Tibial artery (tissue), 4 donors: ENCODE data around the gene PKDREJ.
"Not testable (repeated sequence)": the region's sequence is repeated elsewhere in the genome, so short reads cannot be mapped to it uniquely, and the experiment has no call there.

Experiments
- DNase-seq, 2 donors: peaks; one replicate each; pipeline ENCODE4 v3.0.0-alpha.2; 2019
- H3K27ac ChIP-seq, 2 donors: fragments of 200-600 bp; sonication (generic) in 1 of 2; 1 replicate in 1 of 2; 2 replicates in 1 of 2; pipeline ENCODE4 v1.5.1; 2018 to 2019; ENCODE audit warnings: mild to moderate bottlenecking in 1 of 2
- H3K27me3 ChIP-seq, 2 donors: fragments of 200-600 bp; sonication (generic) in 1 of 2; one replicate each; pipeline versions ENCODE4 v1.5.1 to v1.6.0; 2016 to 2019
- H3K36me3 ChIP-seq, 3 donors: fragments of 200-600 bp; sonication (generic) in 2 of 3; one replicate each; pipeline ENCODE4 v1.5.1; 2016 to 2019; ENCODE audit warnings: mild to moderate bottlenecking in 2 of 3
- H3K4me1 ChIP-seq, 4 donors: fragments of 200-600 bp; sonication (generic) in 2 of 4; 1 replicate in 3 of 4; 2 replicates in 1 of 4; pipeline ENCODE4 v1.5.1; 2016 to 2019
- H3K4me3 ChIP-seq, 2 donors: fragments of 200-600 bp; sonication (generic) in 1 of 2; 1 replicate in 1 of 2; 2 replicates in 1 of 2; pipeline ENCODE4 v1.5.1; 2018 to 2019; ENCODE audit warnings: mild to moderate bottlenecking in 2 of 2
- H3K9me3 ChIP-seq, 3 donors: fragments of 200-600 bp; sonication (generic) in 1 of 3; one replicate each; pipeline ENCODE4 v1.5.1; 2016 to 2019
- CTCF ChIP-seq, 2 experiments: fragments of 200-600 bp in 1 of 2; fragments of 450-650 bp in 1 of 2; IDR thresholded peaks; one replicate each; pipeline ENCODE4 v1.5.1; 2017 to 2019; ENCODE audit warnings: antibody characterized with exemption in 2 of 2, mild to moderate bottlenecking in 1 of 2, moderate library complexity in 1 of 2
- intact Hi-C: fragments of 100-400 bp; cut with DNase I; formaldehyde crosslinking; loops from one replicate; pipeline ENCODE4 v1.15.0; 2023; ENCODE audit warnings: low total_unique reads

PKDREJ gene

DNA sequence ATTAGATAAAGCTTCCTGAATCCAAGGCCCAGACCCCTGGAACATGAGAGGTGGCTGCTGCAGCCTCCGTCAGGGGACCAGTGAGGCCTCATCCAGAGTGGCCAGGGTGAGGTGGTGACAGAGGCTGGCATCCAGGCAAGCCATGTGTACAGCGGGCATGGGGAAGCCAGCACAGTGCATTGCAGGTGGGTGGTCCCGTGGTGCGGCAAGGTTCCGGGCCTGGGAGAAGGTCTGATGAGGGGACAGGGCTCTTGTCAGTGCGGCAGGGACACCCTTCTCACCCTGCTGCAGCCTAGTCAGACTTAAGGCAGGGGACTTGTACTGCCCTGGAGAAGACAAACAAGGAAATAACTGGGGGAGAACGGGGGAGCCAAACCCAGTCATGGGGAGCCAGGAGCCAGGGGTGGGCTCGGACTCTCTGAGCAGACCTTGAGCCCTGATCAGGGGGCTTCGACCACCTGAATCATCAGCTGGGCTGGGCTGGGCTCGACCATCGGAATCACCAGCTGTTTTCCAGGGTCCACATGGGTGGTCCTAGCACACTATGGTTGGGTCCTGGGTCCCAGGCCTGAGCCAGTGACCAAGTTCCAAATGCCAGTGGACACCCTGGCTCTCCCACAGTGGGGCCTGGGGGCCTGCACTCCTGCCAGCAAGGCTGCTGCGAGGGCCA, 9.8 kb upstream of the PKDREJ start:
- peak in 1 of 2 donors; percentile 56 for DNase-seq
- Histone ChIP-seq H3K4me1 (peaks cover 0 to 16% (median 12%) of the 10 kb centered on the region in 4 donors), H3K27me3 (no peaks in the 10 kb centered on the region), H3K27ac (no peak overlapping the region), H3K9me3 (no peaks in the 10 kb centered on the region), H3K4me3 (no peak overlapping the region), H3K36me3 (peaks cover 54 to 75% (median 59%) of the 10 kb centered on the region in 3 donors)
- TF ChIP-seq CTCF (IDR thresholded peaks at IDR 0.05), result no peak
- intact Hi-C loops, result loop anchor here (10.0 kb wide), 1 partner anchor 58 kb away; no protein-coding TSS in a partner anchor

- Histone ChIP-seq H3K4me1 (peaks cover 0 to 18% (median 13%) of the 10 kb centered on the region in 4 donors), H3K4me3 (no peak overlapping the region), H3K27ac (no peak overlapping the region), H3K36me3 (peaks cover 47 to 68% (median 52%) of the 10 kb centered on the region in 3 donors), H3K9me3 (no peaks in the 10 kb centered on the region), H3K27me3 (no peaks in the 10 kb centered on the region)
- intact Hi-C loops, result loop anchor here (10.0 kb wide), 1 partner anchor 57 kb away; no protein-coding TSS in a partner anchor
- DNase-seq, result peak in 1 of 2 donors; percentile 31
- TF ChIP-seq CTCF (IDR thresholded peaks at IDR 0.05), result no peak
These were observed 9.1 kb upstream of the PKDREJ start for GRCh38 chr22:46272196-46272595.

DNA sequence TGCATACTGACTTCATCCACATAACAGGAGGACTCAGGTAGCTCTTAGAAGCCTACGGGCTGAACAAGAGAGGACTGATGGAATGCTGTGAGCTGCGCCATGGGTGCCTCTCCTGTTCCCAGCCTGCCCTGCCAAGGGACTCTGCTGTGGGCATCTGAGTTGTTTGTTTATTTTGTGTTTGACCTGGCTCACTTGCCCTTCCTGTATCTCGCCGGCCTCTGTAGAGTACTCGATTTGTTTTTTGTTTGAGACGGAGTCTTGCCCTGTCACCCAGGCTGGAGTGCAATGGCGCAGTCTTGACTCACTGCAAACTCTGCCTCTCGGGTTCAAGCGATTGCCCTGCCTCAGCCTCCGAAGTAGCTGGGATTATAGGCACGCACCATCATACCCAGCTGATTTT, 6.4 kb upstream of the PKDREJ start:
- Histone ChIP-seq H3K27ac (peak overlapping the region in 1 of 2 donors; percentile 94), H3K36me3 (peaks cover 25 to 45% (median 28%) of the 10 kb centered on the region in 3 donors), H3K4me1 (peaks cover 0 to 26% (median 15%) of the 10 kb centered on the region in 4 donors), H3K4me3 (no peak overlapping the region), H3K9me3 (no peaks in the 10 kb centered on the region), H3K27me3 (no peaks in the 10 kb centered on the region)
- TF ChIP-seq CTCF (IDR thresholded peaks at IDR 0.05), result no peak
- intact Hi-C loops, result no loop called here
- peak in 1 of 2 donors; percentile 40 for DNase-seq

- Histone ChIP-seq H3K27me3 (no peaks in the 10 kb centered on the region), H3K27ac (peak within 1 kb of the TSS; percentile 89 to 94), H3K4me3 (peak within 1 kb of the TSS; percentile 79 to 82), H3K9me3 (no peaks in the 10 kb centered on the region), H3K4me1 (peaks cover 0 to 33% (median 18%) of the 10 kb centered on the region in 4 donors), H3K36me3 (peaks cover 6 to 26% (median 9%) of the 10 kb centered on the region in 3 donors)
- peak; percentile 92 to 97 for DNase-seq
- peak in 1 of 2 experiments; percentile 23 for TF ChIP-seq CTCF (IDR thresholded peaks at IDR 0.05)
- intact Hi-C loops, result no loop called here
These were observed 4.5 kb upstream of the PKDREJ start, which contains the start of gene TTC38 for GRCh38 chr22:46267431-46268279. TTC38 (plus strand) TSS chr22:46268008; CDS start chr22:46268040, 32 bp downstream.

DNA sequence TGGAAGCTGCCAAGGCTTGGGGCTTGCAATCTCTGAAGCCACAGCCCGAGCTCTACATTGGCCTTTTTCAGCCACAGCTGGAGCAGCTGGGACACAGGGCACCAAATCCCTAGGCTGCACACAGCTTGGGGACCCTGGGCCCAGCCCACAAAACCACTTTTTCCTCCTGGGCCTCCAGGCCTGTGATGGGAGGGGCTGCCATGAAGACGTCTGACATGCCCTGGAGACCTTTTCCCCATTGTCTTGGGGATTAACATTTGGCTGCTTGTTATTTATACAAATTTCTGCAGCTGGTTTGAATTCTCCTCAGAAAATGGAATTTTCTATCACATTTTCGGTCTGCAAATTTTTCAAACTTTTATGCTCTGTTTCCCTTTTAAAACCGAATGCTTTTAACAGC, 2.5 kb upstream of the PKDREJ start:
- H3K27ac ChIP-seq, H3K36me3 ChIP-seq, H3K4me3 ChIP-seq, H3K9me3 ChIP-seq, intact Hi-C loops: not testable (repeated sequence)
- Histone ChIP-seq H3K4me1 (peaks cover 0 to 33% (median 18%) of the 10 kb centered on the region in 4 donors), H3K27me3 (peaks cover 0 to 12% of the 10 kb centered on the region in 2 donors)
- peak in 1 of 2 donors; percentile 15 for DNase-seq

- Histone ChIP-seq H3K27me3 (peaks cover 0 to 17% of the 10 kb centered on the region in 2 donors), H3K4me1 (peaks cover 0 to 31% (median 17%) of the 10 kb centered on the region in 4 donors)
- H3K36me3 ChIP-seq, H3K27ac ChIP-seq, H3K4me3 ChIP-seq, intact Hi-C loops, H3K9me3 ChIP-seq, DNase-seq: not testable (repeated sequence)
These were observed 1.4 kb upstream of the PKDREJ start for GRCh38 chr22:46264520-46264919.
